HUES6 (cell line): ENCODE results near the gene DNAJA3.

ENCODE experiments used
- H3K27ac ChIP-seq: 2 replicates; pipeline ENCODE4 v1.7.0; 2013; ENCODE audit warnings: low read depth, mild to moderate bottlenecking, low read length, inconsistent platforms
- H3K27me3 ChIP-seq: 2 replicates; pipeline ENCODE4 v1.6.1; 2013; ENCODE audit warnings: low read length; ENCODE audit not compliant: control insufficient read depth, insufficient read depth
- H3K36me3 ChIP-seq: 2 replicates; pipeline ENCODE4 v1.6.1; 2013; ENCODE audit warnings: low read length; ENCODE audit not compliant: control insufficient read depth, insufficient read depth
- H3K4me1 ChIP-seq: 2 replicates; pipeline ENCODE4 v1.6.1; 2013; ENCODE audit warnings: low read length; ENCODE audit not compliant: control insufficient read depth, insufficient read depth
- H3K4me3 ChIP-seq: 2 replicates; pipeline ENCODE4 v1.5.1; 2013; ENCODE audit warnings: low read depth, low read length
- H3K9ac ChIP-seq: one replicate; pipeline ENCODE4 v1.6.1; 2013; ENCODE audit warnings: mild to moderate bottlenecking, low read length
- H3K9me3 ChIP-seq: 2 replicates; pipeline ENCODE4 v1.6.1; 2013; ENCODE audit warnings: low read depth, low read length; ENCODE audit not compliant: control insufficient read depth, insufficient read depth

Gene DNAJA3

DNA sequence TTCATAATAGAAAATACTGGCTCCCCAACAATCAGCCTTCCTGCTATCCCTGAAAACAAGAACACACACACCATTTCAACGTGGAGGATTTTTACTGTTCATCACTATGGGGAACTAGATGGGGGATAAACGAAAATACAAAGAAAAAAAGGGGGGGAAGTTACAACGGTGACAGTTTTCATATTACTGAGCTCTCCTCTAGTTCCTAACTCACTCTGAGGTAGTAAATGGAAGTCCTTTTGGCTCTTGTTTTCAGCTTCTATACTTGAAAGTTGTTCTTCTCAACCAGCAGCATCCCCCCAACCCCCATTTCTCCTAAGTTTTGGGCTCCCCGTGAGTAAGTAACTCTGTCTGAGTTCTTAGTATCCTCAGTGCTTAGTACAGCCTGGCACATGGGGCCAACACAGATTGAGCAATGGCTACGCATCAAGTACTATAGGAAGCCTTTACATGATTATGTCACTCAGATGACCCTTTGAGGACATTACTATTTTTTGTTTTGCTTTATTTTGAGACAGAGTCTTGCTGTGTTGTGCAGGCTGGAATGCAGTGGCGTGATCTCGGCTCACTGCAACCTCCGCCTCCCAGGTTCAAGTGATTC is 5.1 kb upstream of the DNAJA3 start:
- peaks cover 9% of the 10 kb centered on the region for H3K4me1 ChIP-seq
- no peaks in the 10 kb centered on the region for H3K9me3 ChIP-seq
- no peak overlapping the region for H3K9ac ChIP-seq
- no peak overlapping the region for H3K27ac ChIP-seq
- no peaks in the 10 kb centered on the region for H3K27me3 ChIP-seq
- no peak overlapping the region for H3K4me3 ChIP-seq
- no peaks in the 10 kb centered on the region for H3K36me3 ChIP-seq

DNA sequence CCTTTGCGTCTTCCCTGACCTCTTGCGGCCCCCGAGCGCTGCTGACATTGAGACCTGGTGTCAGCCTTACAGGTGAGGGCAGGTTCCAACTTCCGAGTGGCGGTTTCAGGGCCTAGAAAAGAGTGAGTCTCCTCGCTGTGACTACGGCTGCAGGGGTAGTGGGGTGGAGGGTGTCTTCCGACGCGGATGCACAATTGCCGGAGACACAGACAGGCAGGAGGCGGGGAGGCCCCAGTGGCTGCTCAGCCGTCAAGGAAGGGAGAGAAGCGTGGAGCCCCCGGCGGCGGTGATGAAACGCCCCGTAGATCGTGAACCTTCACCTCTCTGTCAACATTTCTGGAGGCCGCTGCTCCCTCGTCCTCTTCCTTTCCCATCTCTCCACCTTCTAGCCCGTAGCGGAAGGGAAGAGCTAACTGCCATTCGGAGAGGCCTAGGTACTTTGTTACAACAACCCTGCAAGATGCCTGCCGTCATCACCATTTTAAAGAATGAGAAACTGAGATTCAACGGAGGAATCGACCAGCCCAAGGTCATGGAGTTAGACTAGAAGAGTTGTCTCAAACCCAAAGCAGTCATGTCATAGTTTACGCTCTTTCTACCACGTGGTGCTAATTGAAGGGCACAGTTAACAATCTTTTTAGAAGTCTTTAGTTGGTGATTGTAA is 485 bp downstream of the DNAJA3 start:
- Histone ChIP-seq H3K4me1 (peaks cover 8% of the 10 kb centered on the region; the same call in 1 of the 2 replicates), H3K27ac (peak overlapping the region; percentile 80; the same call in 1 of the 2 replicates), H3K27me3 (no peaks in the 10 kb centered on the region), H3K9me3 (no peaks in the 10 kb centered on the region), H3K4me3 (peak overlapping the region; percentile 88), H3K36me3 (peaks cover 12% of the 10 kb centered on the region), H3K9ac (peak overlapping the region; percentile 96)

DNA sequence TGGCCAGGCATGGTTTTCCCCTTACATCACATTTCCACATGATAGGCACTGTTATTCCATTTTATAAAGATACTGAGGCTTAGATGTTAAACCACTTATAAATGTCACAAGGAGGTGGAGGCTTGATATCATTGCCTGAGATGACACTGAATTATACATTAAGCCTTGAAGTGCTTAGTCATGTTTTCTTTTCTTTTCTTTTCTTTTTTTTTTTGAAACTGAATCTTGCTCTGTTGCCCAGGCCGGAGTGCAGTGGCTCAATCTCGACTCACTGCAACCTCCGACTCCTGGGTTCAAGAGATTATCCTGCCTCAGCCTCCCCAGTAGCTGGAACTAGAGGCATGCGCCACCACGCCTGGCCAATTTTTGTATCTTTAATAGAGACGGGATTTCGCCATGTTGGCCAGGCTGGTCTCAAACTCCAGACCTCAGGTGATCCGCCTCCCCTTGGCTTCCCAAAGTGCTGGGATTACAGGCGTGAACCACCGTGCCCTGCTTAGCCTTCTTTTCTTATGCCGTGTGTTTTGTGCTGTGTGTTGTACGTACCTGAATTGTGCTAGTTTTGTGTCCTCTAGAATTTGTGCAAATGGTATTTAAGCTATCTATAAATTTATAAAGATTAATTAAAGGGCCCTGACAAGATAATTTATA is 1.2 kb downstream of the DNAJA3 start:
- H3K9ac ChIP-seq, result peak overlapping the region; percentile 96
- no peaks in the 10 kb centered on the region for H3K9me3 ChIP-seq
- H3K4me3 ChIP-seq, result peak overlapping the region; percentile 88
- H3K4me1 ChIP-seq, result peaks cover 8% of the 10 kb centered on the region; the same call in 1 of the 2 replicates
- H3K36me3 ChIP-seq, result peaks cover 17% of the 10 kb centered on the region
- no peak overlapping the region; the same call in 1 of the 2 replicates for H3K27ac ChIP-seq
- H3K27me3 ChIP-seq, result no peaks in the 10 kb centered on the region

DNA sequence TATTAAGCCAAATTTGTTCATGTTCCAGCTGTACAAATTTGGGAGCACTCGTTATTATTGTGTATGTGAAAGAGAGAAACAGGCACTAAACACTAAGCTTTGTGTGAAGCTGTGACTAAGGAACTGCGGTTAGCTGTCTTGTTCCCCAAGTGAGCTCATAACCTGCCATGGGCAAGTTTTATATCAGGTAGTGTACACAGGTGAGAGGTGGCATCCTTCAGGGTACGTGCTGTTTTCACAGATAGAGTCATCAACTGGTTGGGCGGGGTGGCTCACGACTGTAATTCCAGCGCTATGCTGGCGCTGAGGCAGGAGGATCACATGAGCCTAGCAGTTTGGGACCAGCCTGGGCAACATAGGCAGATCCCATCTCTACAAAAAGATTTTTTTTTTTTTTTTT is 2.8 kb downstream of the DNAJA3 start:
- Histone ChIP-seq H3K27ac (no peak overlapping the region), H3K9ac (no peak overlapping the region), H3K4me1 (peaks cover 8% of the 10 kb centered on the region; the same call in 1 of the 2 replicates), H3K9me3 (no peaks in the 10 kb centered on the region), H3K27me3 (no peaks in the 10 kb centered on the region), H3K36me3 (peaks cover 19% of the 10 kb centered on the region), H3K4me3 (no peak overlapping the region)

DNA sequence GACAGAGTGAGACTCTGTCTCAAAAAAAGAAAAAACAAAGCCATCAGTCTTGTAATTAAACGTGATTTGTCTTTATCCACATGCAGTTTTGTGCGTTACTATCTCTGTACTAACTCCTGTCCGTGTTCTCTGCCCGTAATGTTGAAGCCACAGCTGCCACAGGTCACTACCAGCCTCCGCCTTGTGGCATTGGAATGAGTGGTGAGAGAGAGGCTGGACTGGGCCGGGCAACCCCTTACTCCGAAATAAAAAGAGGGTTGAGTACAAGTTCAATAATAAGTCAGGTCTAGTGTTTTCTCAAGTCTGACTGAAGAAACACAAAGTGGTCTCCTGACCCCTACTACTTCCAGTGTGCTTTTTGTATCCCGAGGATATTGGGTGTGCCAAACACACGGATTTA is 5.4 kb downstream of the DNAJA3 start:
- Histone ChIP-seq H3K36me3 (peaks cover 40% of the 10 kb centered on the region), H3K27ac (no peak overlapping the region), H3K9ac (no peak overlapping the region), H3K4me3 (no peak overlapping the region), H3K9me3 (no peaks in the 10 kb centered on the region), H3K27me3 (no peaks in the 10 kb centered on the region), H3K4me1 (peaks cover 4% of the 10 kb centered on the region; the same call in 1 of the 2 replicates)

DNA sequence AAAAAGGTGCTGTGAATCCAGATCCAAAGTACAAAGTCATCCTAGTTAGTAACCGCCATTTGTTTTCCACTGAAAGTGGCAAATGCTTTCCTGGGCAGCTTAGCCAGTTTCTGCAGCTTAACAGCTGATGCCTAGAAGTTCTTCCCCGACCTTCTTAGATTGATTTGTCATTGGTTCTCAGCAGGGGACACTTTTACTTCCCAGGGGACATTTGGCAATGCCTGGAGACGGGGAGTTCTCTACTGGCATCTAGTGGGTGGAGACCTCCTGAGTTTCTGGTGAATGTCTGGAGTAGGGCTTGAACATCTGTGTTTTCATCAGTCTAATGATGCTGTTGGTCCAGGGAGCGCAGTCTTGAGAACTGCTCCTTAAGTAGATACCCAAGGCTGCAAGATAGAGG is 7.6 kb downstream of the DNAJA3 start:
- H3K4me3 ChIP-seq, result no peak overlapping the region
- H3K9me3 ChIP-seq, result no peaks in the 10 kb centered on the region
- H3K4me1 ChIP-seq, result no peaks in the 10 kb centered on the region
- no peak overlapping the region for H3K9ac ChIP-seq
- no peaks in the 10 kb centered on the region for H3K27me3 ChIP-seq
- H3K36me3 ChIP-seq, result peaks cover 56% of the 10 kb centered on the region
- no peak overlapping the region for H3K27ac ChIP-seq

DNA sequence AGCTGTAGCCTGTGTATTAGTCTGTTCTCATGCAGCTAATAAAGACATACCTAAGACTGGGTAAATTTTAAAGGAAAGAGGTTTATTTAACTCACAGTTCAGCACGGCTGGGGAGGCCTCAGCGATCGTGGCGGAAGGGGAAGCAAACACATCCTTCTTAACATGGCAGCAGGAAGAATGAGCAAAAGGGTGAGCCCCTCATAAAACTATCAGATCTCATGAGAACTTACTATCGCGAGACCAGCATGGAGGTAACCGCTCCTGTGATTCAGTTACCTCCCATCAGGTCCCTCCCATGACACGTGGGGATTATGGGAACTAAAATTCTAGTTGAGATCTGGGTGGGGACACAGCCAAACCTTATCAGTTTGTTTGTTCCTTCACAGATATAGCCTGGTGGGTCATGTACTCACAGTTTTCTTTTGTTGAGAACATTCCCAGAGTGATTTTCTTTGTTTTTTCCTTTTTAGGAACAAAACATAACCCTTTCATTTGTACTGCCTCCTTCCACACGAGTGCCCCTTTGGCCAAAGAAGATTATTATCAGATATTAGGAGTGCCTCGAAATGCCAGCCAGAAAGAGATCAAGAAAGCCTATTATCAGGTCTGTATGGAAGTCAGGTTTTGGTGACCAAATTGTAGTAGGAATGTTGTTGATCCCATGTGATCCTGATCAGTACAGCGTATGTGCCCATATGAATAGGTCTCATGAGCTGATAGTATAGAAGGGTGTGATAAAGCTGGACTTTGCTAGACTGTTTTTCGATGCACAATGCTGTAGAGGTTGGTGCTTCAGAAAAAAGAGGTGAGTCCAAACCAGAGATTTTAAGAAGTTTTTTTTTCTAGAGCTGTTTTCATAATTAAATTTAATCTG is 8.5 kb downstream of the DNAJA3 start:
- Histone ChIP-seq H3K9ac (no peak overlapping the region), H3K27me3 (no peaks in the 10 kb centered on the region), H3K4me1 (no peaks in the 10 kb centered on the region), H3K4me3 (no peak overlapping the region), H3K36me3 (peaks cover 59% of the 10 kb centered on the region), H3K27ac (no peak overlapping the region), H3K9me3 (no peaks in the 10 kb centered on the region)

DNA sequence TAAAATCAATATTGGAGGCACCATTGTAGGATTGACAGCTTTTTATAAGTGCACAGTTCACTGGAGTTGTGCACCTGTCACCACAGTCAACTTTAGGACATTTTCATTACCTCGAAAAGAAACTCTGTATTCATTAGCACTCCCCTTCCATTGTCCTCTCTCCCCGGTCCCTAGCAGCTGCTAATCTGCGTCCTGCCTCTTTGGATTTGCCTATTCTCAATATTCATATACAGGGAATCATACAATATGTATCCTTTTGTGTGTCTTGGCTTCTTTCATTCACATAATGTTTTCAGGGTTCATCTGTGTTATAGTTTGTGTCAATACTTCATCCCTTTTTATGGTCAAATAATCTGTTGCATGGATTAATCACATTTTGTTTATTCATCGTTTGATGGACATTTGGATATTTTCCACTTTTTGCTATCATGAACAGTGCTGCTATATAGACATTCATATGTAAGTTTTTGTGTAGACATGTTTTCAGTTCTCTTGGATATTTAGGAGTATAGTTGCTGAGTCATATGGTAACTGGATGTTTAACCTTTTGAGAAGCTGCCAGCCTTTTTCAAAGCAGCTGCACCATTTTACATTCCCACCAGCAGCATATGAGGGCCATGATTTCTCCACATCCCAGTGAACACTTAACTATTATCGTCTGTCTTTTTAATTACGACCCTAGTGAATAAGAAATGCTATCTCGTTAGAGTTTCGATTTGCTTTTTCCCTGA is 9.8 kb downstream of the DNAJA3 start:
- H3K36me3 ChIP-seq, result peaks cover 71% of the 10 kb centered on the region
- H3K4me3 ChIP-seq, result no peak overlapping the region
- H3K27ac ChIP-seq, result no peak overlapping the region
- no peaks in the 10 kb centered on the region for H3K9me3 ChIP-seq
- no peaks in the 10 kb centered on the region for H3K4me1 ChIP-seq
- H3K27me3 ChIP-seq, result no peaks in the 10 kb centered on the region
- H3K9ac ChIP-seq, result no peak overlapping the region

DNA sequence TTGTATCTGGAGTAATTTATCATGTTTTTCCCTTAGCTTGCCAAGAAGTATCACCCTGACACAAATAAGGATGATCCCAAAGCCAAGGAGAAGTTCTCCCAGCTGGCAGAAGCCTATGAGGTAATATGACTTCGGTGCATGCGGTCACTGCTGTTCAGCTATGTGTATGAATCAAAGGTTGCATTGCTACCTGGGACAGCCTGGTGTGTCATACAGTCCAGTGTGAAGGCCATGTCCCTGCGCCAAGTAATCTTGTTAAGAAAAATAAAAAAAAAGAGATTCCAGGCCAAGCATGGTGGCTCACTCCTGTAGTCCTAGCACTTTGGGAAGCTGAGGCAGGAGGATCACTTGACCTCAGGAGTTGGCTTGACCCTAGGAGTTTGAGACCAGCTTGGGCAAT is 11.7 kb downstream of the DNAJA3 start:
- H3K27ac ChIP-seq, result no peak overlapping the region
- peaks cover 76% of the 10 kb centered on the region for H3K36me3 ChIP-seq

DNA sequence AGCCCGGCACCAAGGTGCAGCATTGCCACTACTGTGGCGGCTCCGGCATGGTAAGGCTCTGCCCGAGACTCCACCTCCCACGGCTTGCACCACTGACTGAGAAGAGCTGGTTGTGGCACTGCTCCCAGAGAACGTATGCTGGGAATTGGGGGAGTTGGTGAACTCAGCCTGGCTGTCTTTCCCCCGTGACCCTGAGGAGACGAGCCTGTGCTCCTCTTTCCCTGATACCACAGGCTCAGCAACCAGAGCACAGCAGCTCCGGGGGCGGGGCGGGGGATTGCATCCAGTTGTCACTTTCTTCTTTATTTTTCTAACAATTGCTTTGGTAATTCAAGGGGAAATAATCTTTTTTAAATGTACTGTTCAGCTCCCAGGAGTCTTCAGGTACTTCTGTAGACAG is 16.7 kb downstream of the DNAJA3 start:
- no peak overlapping the region for H3K27ac ChIP-seq
- H3K4me3 ChIP-seq, result no peak overlapping the region
- H3K4me1 ChIP-seq, result no peaks in the 10 kb centered on the region
- no peaks in the 10 kb centered on the region for H3K9me3 ChIP-seq
- H3K27me3 ChIP-seq, result no peaks in the 10 kb centered on the region
- no peak overlapping the region for H3K9ac ChIP-seq
- peaks cover 90% of the 10 kb centered on the region for H3K36me3 ChIP-seq

More for the DNA sequence above, 11.7 kb downstream of the DNAJA3 start:
- Histone ChIP-seq H3K4me3 (no peak overlapping the region), H3K27me3 (no peaks in the 10 kb centered on the region), H3K9ac (no peak overlapping the region), H3K4me1 (no peaks in the 10 kb centered on the region), H3K9me3 (no peaks in the 10 kb centered on the region)
